WTC11 (cell line): ENCODE measurements around the gene HOXD10. TPM values are rescaled to one million over a fixed set of nuclear protein-coding genes. Genes with fewer than 3 reads are reported as not detected.

Experiments used
- ATAC-seq: fragments of 200-7000 bp; cut with Tn5 transposase; 2 replicates; pipeline ENCODE4 v1.10.0; 2021; ENCODE audit warnings: mild to moderate bottlenecking, moderate library complexity
- CTCF ChIA-PET: fragments of 300-600 bp; sonication (Branson Sonifier 250); formaldehyde crosslinking; loops from one replicate; lab custom pipeline; 2021; ENCODE audit warnings: antibody characterized with exemption; lab: Charles Lee
- POLR2A ChIA-PET: fragments of 350-600 bp; sonication (Branson Sonifier 250); formaldehyde crosslinking; loops from one replicate; lab custom pipeline; 2021; ENCODE audit warnings: antibody characterized with exemption; lab: Charles Lee
- DNase-seq: peaks from one replicate; pipeline ENCODE4 v3.0.0; 2021; ENCODE audit warnings: low spot score
- H3K27ac Mint-ChIP-seq: 2 replicates; pipeline ENCODE4 v1.8.0; 2021; ENCODE audit warnings: mixed read lengths
- H3K27me3 Mint-ChIP-seq: 2 replicates; pipeline ENCODE4 v1.8.0; 2021; ENCODE audit warnings: low read depth, mild to moderate bottlenecking, moderate library complexity, mixed read lengths
- H3K36me3 Mint-ChIP-seq: 2 replicates; pipeline ENCODE4 v1.8.0; 2021; ENCODE audit warnings: mixed read lengths
- H3K4me1 Mint-ChIP-seq: 2 replicates; pipeline ENCODE4 v1.8.0; 2022; ENCODE audit warnings: mixed read lengths
- H3K4me3 Mint-ChIP-seq: 2 replicates; pipeline ENCODE4 v1.8.0; 2021; ENCODE audit warnings: mild to moderate bottlenecking, moderate library complexity, mixed read lengths
- H3K9me3 Mint-ChIP-seq: 2 replicates; pipeline ENCODE4 v1.8.0; 2021; ENCODE audit warnings: mixed read lengths
- EMX1 ChIP-seq: fragments of 250-450 bp; sonication (Bioruptor Pico); IDR thresholded peaks from 2 replicates; pipeline ENCODE4 v1.8.0; 2021; ENCODE audit warnings: mild to moderate bottlenecking
- FOXK1 ChIP-seq: sonication (generic); formaldehyde crosslinking; IDR thresholded peaks from 2 replicates; pipeline ENCODE4 v1.8.0; 2022; ENCODE audit warnings: mild to moderate bottlenecking, moderate library complexity, missing genetic modification reagents
- GABPB1 ChIP-seq: sonication (generic); formaldehyde crosslinking; IDR thresholded peaks from 2 replicates; pipeline ENCODE4 v1.8.1; 2023; ENCODE audit warnings: mild to moderate bottlenecking, missing genetic modification reagents
- GTF2I ChIP-seq: fragments of 250-450 bp; sonication (Bioruptor Pico); conservative IDR thresholded peaks from 2 replicates; pipeline ENCODE4 v1.4.0; 2021; ENCODE audit warnings: mild to moderate bottlenecking
- HMGA2 ChIP-seq: fragments of 250-450 bp; sonication (Bioruptor Pico); IDR thresholded peaks from 2 replicates; pipeline ENCODE4 v1.4.0; 2021; ENCODE audit warnings: mild to moderate bottlenecking, moderate library complexity
- JUN ChIP-seq: sonication (generic); formaldehyde crosslinking; IDR thresholded peaks from 2 replicates; pipeline ENCODE4 v1.8.0; 2023; ENCODE audit warnings: mild to moderate bottlenecking, missing genetic modification reagents
- MXD4 ChIP-seq: fragments of 250-450 bp; sonication (Bioruptor Pico); IDR thresholded peaks from 2 replicates; pipeline ENCODE4 v1.8.0; 2021; ENCODE audit warnings: mild to moderate bottlenecking, moderate library complexity, borderline replicate concordance
- NFYB ChIP-seq: sonication (generic); formaldehyde crosslinking; conservative IDR thresholded peaks from 2 replicates; pipeline ENCODE4 v1.8.0; 2022; ENCODE audit warnings: low read depth, missing genetic modification reagents
- RELA ChIP-seq: sonication (generic); formaldehyde crosslinking; IDR thresholded peaks from 2 replicates; pipeline ENCODE4 v1.8.1; 2022; ENCODE audit warnings: missing genetic modification reagents, mild to moderate bottlenecking, borderline replicate concordance
- SMAD4 ChIP-seq: sonication (generic); formaldehyde crosslinking; IDR thresholded peaks from 2 replicates; pipeline ENCODE4 v1.8.0; 2022; ENCODE audit warnings: mild to moderate bottlenecking, missing genetic modification reagents
- TCF7 ChIP-seq: sonication (generic); formaldehyde crosslinking; IDR thresholded peaks from 2 replicates; pipeline ENCODE4 v1.8.0; 2022; ENCODE audit warnings: mild to moderate bottlenecking, low read depth, missing genetic modification reagents, moderate library complexity
- ZNF263 ChIP-seq: sonication (generic); formaldehyde crosslinking; IDR thresholded peaks from 2 replicates; pipeline ENCODE4 v1.8.1; 2022; ENCODE audit warnings: low read depth, mild to moderate bottlenecking, moderate library complexity, missing genetic modification reagents
- ZNF512 ChIP-seq: sonication (generic); formaldehyde crosslinking; IDR thresholded peaks from 2 replicates; pipeline ENCODE4 v1.8.1; 2022; ENCODE audit warnings: missing genetic modification reagents, borderline replicate concordance
- ZNF671 ChIP-seq: fragments of 250-450 bp; sonication (Bioruptor Pico); IDR thresholded peaks from 2 replicates; pipeline ENCODE4 v1.8.0; 2021; ENCODE audit warnings: mild to moderate bottlenecking
- total RNA-seq: library from RNA; stranded (reverse); gene quantifications from 3 replicates; pipeline ENCODE4 v1.2.3, GENCODE V29; 2021
- TF ChIP-seq, protein P1 (sequence below): sonication (generic); formaldehyde crosslinking; conservative IDR thresholded peaks from 2 replicates; pipeline ENCODE4 v1.8.1; 2023; ENCODE audit warnings: mild to moderate bottlenecking, low read depth, missing genetic modification reagents, moderate library complexity
- TF ChIP-seq, protein P2 (sequence below): sonication (generic); formaldehyde crosslinking; IDR thresholded peaks from 2 replicates; pipeline ENCODE4 v1.8.1; 2023; ENCODE audit warnings: mild to moderate bottlenecking, missing genetic modification reagents, moderate library complexity
- TF ChIP-seq, protein P3 (sequence below): sonication (generic); formaldehyde crosslinking; IDR thresholded peaks from 2 replicates; pipeline ENCODE4 v1.8.0; 2022; ENCODE audit warnings: mild to moderate bottlenecking, missing genetic modification reagents
- TF ChIP-seq, protein P4 (sequence below): sonication (generic); formaldehyde crosslinking; IDR thresholded peaks from 2 replicates; pipeline ENCODE4 v1.8.0; 2022; ENCODE audit warnings: missing genetic modification reagents
- TF ChIP-seq, protein P5 (sequence below): fragments of 250-450 bp; sonication (Bioruptor Pico); IDR thresholded peaks from 2 replicates; pipeline ENCODE4 v1.8.0; 2021; ENCODE audit warnings: mild to moderate bottlenecking

The HOXD10 gene
- total RNA-seq, 1 experiment from 2014 or later = not detected

GRCh38 chr2:176149481-176149938 lies 32.9 kb downstream of the HOXD10 start:
- H3K36me3 Mint-ChIP-seq = no peaks in the 10 kb centered on the region
- peaks cover 100% of the 10 kb centered on the region for H3K27me3 Mint-ChIP-seq
- CTCF ChIA-PET = no interaction called here
- TF ChIP-seq, protein P1, sequence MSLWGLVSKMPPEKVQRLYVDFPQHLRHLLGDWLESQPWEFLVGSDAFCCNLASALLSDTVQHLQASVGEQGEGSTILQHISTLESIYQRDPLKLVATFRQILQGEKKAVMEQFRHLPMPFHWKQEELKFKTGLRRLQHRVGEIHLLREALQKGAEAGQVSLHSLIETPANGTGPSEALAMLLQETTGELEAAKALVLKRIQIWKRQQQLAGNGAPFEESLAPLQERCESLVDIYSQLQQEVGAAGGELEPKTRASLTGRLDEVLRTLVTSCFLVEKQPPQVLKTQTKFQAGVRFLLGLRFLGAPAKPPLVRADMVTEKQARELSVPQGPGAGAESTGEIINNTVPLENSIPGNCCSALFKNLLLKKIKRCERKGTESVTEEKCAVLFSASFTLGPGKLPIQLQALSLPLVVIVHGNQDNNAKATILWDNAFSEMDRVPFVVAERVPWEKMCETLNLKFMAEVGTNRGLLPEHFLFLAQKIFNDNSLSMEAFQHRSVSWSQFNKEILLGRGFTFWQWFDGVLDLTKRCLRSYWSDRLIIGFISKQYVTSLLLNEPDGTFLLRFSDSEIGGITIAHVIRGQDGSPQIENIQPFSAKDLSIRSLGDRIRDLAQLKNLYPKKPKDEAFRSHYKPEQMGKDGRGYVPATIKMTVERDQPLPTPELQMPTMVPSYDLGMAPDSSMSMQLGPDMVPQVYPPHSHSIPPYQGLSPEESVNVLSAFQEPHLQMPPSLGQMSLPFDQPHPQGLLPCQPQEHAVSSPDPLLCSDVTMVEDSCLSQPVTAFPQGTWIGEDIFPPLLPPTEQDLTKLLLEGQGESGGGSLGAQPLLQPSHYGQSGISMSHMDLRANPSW (CRISPR knock-in tag) = no peak
- TF ChIP-seq, protein P2, sequence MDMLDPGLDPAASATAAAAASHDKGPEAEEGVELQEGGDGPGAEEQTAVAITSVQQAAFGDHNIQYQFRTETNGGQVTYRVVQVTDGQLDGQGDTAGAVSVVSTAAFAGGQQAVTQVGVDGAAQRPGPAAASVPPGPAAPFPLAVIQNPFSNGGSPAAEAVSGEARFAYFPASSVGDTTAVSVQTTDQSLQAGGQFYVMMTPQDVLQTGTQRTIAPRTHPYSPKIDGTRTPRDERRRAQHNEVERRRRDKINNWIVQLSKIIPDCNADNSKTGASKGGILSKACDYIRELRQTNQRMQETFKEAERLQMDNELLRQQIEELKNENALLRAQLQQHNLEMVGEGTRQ (CRISPR knock-in tag) = no peak
- TF ChIP-seq ZNF512 (CRISPR knock-in tag) (no peak), FOXK1 (CRISPR knock-in tag) (no peak), SMAD4 (CRISPR knock-in tag) (no peak), MXD4 (CRISPR knock-in tag) (no peak), RELA (no peak), EMX1 (CRISPR knock-in tag) (no peak), GTF2I (CRISPR knock-in tag) (no peak), ZNF671 (CRISPR knock-in tag) (no peak), HMGA2 (CRISPR knock-in tag) (no peak), JUN (CRISPR knock-in tag) (no peak), NFYB (CRISPR knock-in tag) (no peak), GABPB1 (CRISPR knock-in tag) (no peak), ZNF263 (CRISPR knock-in tag) (no peak), TCF7 (CRISPR knock-in tag) (no peak)
- TF ChIP-seq, protein P3, sequence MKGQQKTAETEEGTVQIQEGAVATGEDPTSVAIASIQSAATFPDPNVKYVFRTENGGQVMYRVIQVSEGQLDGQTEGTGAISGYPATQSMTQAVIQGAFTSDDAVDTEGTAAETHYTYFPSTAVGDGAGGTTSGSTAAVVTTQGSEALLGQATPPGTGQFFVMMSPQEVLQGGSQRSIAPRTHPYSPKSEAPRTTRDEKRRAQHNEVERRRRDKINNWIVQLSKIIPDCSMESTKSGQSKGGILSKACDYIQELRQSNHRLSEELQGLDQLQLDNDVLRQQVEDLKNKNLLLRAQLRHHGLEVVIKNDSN = no peak
- TF ChIP-seq, protein P4, sequence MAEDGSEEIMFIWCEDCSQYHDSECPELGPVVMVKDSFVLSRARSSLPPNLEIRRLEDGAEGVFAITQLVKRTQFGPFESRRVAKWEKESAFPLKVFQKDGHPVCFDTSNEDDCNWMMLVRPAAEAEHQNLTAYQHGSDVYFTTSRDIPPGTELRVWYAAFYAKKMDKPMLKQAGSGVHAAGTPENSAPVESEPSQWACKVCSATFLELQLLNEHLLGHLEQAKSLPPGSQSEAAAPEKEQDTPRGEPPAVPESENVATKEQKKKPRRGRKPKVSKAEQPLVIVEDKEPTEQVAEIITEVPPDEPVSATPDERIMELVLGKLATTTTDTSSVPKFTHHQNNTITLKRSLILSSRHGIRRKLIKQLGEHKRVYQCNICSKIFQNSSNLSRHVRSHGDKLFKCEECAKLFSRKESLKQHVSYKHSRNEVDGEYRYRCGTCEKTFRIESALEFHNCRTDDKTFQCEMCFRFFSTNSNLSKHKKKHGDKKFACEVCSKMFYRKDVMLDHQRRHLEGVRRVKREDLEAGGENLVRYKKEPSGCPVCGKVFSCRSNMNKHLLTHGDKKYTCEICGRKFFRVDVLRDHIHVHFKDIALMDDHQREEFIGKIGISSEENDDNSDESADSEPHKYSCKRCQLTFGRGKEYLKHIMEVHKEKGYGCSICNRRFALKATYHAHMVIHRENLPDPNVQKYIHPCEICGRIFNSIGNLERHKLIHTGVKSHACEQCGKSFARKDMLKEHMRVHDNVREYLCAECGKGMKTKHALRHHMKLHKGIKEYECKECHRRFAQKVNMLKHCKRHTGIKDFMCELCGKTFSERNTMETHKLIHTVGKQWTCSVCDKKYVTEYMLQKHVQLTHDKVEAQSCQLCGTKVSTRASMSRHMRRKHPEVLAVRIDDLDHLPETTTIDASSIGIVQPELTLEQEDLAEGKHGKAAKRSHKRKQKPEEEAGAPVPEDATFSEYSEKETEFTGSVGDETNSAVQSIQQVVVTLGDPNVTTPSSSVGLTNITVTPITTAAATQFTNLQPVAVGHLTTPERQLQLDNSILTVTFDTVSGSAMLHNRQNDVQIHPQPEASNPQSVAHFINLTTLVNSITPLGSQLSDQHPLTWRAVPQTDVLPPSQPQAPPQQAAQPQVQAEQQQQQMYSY (CRISPR knock-in tag) = no peak
- TF ChIP-seq, protein P5, sequence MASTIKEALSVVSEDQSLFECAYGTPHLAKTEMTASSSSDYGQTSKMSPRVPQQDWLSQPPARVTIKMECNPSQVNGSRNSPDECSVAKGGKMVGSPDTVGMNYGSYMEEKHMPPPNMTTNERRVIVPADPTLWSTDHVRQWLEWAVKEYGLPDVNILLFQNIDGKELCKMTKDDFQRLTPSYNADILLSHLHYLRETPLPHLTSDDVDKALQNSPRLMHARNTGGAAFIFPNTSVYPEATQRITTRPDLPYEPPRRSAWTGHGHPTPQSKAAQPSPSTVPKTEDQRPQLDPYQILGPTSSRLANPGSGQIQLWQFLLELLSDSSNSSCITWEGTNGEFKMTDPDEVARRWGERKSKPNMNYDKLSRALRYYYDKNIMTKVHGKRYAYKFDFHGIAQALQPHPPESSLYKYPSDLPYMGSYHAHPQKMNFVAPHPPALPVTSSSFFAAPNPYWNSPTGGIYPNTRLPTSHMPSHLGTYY (CRISPR knock-in tag) = no peak
- TF ChIP-seq, all 79 proteins: peak for 0
- Mint-ChIP-seq H3K9me3 (no peaks in the 10 kb centered on the region), H3K4me1 (peaks cover 22% of the 10 kb centered on the region), H3K4me3 (no peak overlapping the region), H3K27ac (no peak overlapping the region)
- POLR2A ChIA-PET = interaction anchor here (0.6 to 1.6 kb wide), 2 partner anchors 13 to 17 kb away, joined by 3 read pairs; no protein-coding TSS in a partner anchor
- no peak for ATAC-seq
- DNase-seq = no peak
